ENCODE measurements around the gene RERG. TPM values are rescaled to one million over a fixed set of nuclear protein-coding genes. Genes with fewer than 3 reads are reported as not detected.

Gene RERG
- total and polyA plus RNA-seq, 2 donors (not counting 3 experiments of a cell fraction or from before 2014, with no cell fraction given): not detected

- CTCF ChIA-PET: interaction anchor here (0.8 to 2.0 kb wide), 4 partner anchors 12 to 546 kb away, joined by 3 to 17 read pairs (median 6); no protein-coding TSS in a partner anchor
- no peak for FAIRE-seq
Observed at GRCh38 chr12:15270591-15270990, 49.4 kb upstream of the RERG start.

More at GRCh38 chr12:15270591-15270990, 49.4 kb upstream of the RERG start:
- H3K4me1 ChIP-seq (ENCODE audit: control insufficient read depth, extremely low read depth, insufficient read depth, low read length): no peaks in the 10 kb centered on the region
- H3K9ac ChIP-seq (replicated peaks; ENCODE audit: extremely low read depth, insufficient read depth, low read length): no peak overlapping the region
- DNase-seq (ENCODE audit: low read depth, low spot score): no peak
- no peaks in the 10 kb centered on the region for H3K27me3 ChIP-seq (ENCODE audit: control insufficient read depth in 2 of 2, insufficient read depth in 2 of 2, low read length in 2 of 2)
- no peaks in the 10 kb centered on the region for H3K79me2 ChIP-seq (ENCODE audit: control insufficient read depth, insufficient read depth, low read length)
- H4K20me1 ChIP-seq (replicated peaks; ENCODE audit: control insufficient read depth, extremely low read depth, insufficient read depth, low read length): no peaks in the 10 kb centered on the region
- no peak overlapping the region for H3K4me2 ChIP-seq (ENCODE audit: insufficient read depth, low read length)
- H3K4me3 ChIP-seq (replicated peaks in 1 of 3; ENCODE audit: insufficient read depth in 1 of 3, low read depth in 1 of 3, low read length in 3 of 3): no peak overlapping the region
- intact Hi-C loops (cut with micrococcal nuclease) (no loop called here), dilution Hi-C loops (cut with MboI; ENCODE audit: extremely low pct_ligation_motif_present, low sequenced_read_pairs) (no loop called here)
- H3K9me3 ChIP-seq (replicated peaks; ENCODE audit: control insufficient read depth, insufficient read depth, low read length): no peaks in the 10 kb centered on the region
- no peak overlapping the region for H2AFZ ChIP-seq (ENCODE audit: low read depth, low read length)
- BruUV-seq (replicated peaks): no TSS peak
- H3K36me3 ChIP-seq (ENCODE audit: control insufficient read depth in 2 of 2, extremely low read depth in 1 of 2, insufficient read depth in 2 of 2, low read length in 2 of 2): no peaks in the 10 kb centered on the region
- H3K27ac ChIP-seq (ENCODE audit: insufficient read depth, low read depth, low read length): no peak overlapping the region
- no peaks in the 10 kb centered on the region for H3K9me1 ChIP-seq (replicated peaks; ENCODE audit: control insufficient read depth, extremely low read depth, insufficient read depth, low read length)
- TF ChIP-seq CTCF (IDR thresholded peaks at IDR 0.05; ENCODE audit: extremely low read depth in 1 of 2, insufficient read depth in 1 of 2, low read depth in 1 of 2, low read length in 2 of 2) (no peak), JUN (IDR thresholded peaks at IDR 0.05; ENCODE audit: borderline replicate concordance, insufficient read depth, insufficient read length, low read depth) (no peak), POLR2AphosphoS5 (IDR thresholded peaks at IDR 0.05; ENCODE audit: insufficient read depth, low read depth, low read length) (no peak), POLR2A (IDR thresholded peaks at IDR 0.05; ENCODE audit: low read depth, low read length) (no peak)
- POLR2A ChIA-PET: no interaction called here
